HG02678 (cell line): Measurements from ENCODE around the gene TLR5.
A peak's percentile ranks its signal among the peaks of the same experiment; 100 is the strongest.

Experiments used
- ATAC-seq: cut with Tn5 transposase; IDR thresholded peaks from one replicate; pipeline ENCODE4 v1.9.1; 2021; ENCODE audit warnings: mild to moderate bottlenecking, moderate library complexity; ENCODE audit not compliant: unreplicated experiment

Gene TLR5

GRCh38 chr1:223147873-223148272 lies 4.8 kb upstream of the TLR5 start:
- no peak for ATAC-seq

DNA sequence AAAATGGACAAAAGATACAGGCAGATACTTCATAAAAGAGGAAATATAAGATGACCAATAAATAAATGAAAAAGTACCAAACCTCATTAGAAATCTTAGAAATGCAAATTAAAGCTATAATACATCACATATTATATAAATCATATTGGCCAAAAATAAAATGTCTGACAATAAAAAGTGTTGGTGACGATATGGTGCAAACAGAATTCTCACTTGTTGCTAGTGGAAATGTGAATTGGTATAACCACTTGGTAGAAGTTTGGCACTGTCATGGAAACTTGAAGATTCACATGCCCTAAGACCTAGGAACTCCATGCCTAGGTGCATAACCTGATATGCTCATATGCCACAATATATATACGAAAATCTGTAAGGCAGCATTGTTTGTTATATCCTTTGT lies 4.4 kb upstream of the TLR5 start:
- no peak for ATAC-seq

- no peak for ATAC-seq
These were observed 3.7 kb upstream of the TLR5 start for GRCh38 chr1:223146745-223147144.

GRCh38 chr1:223144914-223145313 lies 1.9 kb upstream of the TLR5 start:
- no peak for ATAC-seq

- no peak for ATAC-seq
These were observed 1.4 kb upstream of the TLR5 start for GRCh38 chr1:223144431-223144830.

DNA sequence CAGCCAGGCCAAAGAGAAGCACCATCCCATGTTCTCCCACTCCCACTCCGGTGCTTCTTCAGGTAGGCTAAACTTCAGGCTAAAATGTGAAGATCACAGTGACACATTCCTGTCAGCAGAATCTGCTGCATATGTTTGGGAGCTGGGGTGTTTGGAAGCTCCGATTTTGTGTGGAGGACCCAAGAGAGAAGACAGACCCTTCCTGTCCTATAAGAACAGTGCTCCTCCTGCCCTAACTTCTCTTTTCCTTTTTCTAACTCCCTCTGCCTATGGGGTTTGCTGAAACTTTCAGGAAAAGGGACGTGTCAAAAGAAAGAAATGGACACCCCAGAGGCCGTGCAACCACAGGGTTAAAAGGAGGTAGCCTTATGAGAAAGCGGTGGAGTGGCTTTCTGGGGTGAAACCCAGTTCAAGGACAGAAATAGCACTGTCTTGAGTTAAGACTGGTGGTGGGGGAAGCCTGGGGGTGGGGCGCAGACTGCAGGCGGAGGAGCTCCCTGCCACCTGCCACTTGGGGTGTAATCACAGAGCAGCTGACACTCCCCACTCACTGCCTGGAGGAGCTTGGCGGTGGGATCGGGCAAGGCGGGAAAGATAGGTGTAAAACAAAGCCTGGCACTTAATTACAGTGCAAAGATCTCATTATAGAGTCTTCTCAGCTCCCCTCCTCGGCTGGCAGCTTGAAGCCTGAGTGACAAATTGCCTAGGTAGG lies 645 bp upstream of the TLR5 start:
- ATAC-seq = peak; percentile 46

DNA sequence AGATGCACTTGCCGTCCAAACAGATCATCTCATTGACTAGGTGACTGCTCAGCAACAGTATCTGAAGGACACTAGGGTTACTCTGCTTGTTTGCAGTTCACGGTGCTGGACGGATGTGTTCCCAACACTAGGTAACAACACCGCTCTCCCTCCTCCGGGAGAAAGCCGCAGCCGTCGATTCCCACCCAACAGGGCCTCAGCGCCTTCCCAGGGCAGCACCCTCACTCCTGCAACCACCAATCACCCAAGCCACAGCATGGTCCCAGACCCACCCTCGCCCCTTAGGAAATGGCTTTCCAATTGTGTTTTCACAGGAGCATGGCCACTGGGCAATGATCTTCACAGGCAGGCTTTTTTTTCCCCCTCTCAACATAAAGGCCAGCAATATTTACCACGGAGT lies 779 bp downstream of the TLR5 start:
- no peak for ATAC-seq

DNA sequence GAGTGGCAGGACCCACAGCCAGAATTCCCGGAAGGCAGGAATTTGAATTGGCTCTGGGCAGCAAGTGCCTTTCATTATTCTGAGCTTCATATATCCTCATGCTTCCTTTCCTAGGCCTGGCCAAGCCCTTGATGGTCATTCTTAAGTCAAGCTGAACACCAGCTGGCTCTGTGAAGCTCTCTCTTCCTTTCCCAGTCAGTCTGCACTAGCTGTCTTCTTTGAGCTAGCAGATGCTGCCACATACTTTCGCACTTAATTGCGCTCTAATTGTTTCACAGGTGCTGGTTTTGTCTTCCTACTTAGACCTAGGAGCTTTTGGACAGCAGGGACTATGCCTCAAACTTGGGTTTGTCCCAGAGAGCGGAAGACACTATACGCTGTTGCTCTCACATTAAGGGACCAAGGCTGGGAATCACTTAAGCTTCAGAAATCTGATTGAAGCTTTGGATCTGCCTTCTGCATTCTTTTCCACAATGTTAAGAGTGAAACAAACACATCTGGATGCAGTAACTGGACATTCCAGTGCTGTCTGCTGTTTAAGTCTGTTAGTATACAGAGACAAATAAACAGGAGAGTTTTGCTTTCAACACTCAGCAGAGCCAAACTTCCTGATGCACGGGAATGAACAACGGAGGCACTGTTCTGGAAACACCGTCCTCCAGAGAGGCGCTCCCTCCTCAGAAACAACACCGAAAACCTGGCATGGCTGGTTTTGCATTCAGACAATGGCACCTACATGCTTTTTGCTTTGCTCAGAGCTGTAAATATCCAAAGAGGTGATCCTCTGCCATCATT lies 2.2 kb downstream of the TLR5 start:
- no peak for ATAC-seq

DNA sequence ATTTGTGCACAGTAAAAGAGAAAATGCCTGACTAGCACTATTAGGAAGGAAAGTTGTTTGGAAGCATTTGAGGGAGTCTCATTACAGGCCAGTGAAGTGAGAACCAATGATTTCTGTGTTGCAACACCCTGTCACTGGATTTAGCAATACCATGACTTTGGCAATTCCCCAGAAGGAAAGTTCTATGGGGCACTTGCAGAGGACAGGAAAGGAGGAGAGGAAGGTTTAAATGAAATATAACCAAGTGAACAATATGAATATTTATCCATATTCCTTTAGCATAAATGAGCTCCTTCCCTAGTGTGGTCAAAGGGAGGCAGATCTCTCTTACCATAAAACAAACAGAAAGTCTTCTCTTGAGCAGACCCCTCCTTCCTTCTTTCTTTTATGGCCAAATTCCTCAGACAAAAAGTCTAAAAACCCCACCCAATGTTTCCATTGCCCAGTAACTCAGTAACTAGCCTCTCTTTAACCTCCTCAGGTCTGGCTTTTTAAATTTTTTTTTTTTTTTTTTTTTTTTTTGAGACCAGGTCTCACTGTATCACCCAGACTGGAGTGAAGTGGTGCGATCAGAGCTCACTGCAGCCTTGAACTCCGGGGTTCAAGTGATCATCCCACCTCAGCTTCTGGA lies 5.5 kb downstream of the TLR5 start:
- ATAC-seq = no peak

DNA sequence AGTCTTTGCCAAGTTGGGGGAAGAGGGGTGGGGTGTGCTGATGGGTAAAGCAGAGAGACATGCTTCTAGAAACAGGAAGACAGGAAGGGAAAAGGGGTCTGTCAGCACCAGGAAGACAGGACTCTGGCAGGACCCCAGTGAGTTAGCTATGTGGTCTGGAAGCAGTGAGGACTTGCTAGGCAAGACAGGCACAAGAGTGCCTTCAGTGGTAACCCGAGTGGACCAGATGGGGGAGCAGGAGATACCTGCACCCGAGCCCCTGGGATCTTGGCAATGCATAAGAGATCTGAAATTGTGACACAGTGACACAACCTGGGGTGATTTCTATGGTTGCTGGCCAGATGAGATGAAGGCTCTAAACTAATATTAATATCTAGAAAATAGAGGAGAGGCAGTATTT lies 7.0 kb downstream of the TLR5 start:
- ATAC-seq = no peak

DNA sequence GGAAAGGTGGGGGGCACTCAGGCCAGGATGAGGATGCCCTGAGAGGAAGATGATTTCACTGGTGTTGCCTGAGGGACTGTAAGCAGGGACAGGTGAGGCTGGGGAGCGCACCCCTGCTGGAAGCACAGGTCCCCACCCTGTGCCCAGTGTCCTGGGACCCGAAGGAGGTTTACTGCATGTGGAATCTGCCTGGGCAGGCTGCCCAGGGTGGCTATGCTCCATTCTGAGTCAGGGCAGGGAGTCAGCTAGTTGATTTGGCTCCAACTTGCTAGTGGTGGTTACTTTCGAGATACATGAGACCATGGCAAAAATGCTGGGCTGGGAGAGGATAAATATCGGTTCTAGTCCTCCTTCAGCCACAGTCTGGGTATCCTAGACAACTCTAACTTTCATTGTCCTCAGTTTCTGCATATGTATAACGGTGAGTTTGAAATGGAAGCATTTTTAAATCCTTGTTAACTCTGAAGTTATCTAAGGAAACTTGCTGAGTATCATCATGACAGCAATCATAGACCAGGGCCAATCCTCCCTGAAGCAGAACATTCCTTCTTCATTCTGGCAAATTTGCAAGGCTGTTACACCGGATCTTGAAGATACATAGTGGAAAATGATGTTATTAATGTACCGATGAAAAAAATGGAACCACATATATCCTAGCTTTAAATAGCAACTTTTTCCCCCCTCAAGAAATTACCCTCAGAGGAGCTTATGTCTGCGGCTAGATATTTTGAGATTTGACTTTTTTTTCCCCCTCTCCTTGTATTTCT lies 7.7 kb downstream of the TLR5 start:
- ATAC-seq = no peak

DNA sequence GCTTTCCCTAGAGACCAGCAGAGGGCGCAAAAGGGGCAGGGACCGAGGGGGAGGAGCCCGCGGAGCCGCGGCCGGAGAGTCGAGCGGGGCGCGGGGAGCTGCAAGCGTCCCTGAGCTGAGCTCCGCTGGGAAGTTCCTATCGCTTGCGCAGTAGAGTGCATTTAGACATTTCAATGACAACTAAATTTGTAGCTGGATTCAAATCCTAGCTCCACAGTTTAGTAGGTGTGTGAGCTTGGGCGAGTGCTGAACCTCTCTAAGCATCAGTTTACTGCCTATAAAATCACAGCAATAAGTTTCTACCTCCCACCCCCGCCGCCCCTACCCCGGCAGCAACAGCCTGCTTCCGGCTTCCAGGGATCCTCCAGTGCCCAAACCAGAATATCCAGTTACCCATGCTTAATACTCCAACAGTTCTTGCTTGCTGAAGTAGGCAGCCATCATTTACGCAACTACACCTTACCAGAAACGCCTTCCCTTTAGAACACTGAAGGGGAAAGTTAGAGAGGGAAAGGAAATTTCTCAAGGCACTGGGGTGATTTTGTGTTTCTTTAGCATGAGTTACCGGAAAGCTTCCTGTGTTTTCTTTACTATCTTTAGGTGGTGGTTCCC lies 9.1 kb downstream of the TLR5 start:
- peak; percentile 87 for ATAC-seq

DNA sequence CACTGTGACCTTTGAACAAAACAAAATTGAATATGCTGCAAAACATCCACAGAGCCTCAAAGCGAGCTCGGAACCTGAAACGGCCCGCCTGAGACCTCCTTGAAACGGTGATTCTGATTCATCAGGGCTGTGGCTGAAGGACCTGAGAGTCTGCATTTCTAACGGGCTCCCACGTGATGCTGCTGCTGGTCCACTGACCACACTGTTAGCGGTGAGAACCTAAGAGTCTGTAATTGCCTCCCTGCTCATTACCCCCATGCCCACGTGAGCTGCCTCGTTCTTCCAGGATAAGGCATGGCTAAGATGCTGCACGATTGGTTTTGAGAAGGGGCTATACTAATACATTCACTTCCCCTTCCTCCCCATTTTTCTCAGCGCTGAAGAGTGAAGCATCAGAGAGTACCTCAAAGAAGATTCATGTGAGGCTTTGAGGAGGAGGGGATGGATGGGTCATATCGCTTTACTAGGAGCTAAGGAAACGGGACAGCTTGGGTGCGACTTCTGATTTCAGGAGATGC lies 9.7 kb downstream of the TLR5 start:
- ATAC-seq = peak; percentile 3

GRCh38 chr1:223129229-223129901 lies 13.7 kb downstream of the TLR5 start:
- peak; percentile 69 for ATAC-seq

DNA sequence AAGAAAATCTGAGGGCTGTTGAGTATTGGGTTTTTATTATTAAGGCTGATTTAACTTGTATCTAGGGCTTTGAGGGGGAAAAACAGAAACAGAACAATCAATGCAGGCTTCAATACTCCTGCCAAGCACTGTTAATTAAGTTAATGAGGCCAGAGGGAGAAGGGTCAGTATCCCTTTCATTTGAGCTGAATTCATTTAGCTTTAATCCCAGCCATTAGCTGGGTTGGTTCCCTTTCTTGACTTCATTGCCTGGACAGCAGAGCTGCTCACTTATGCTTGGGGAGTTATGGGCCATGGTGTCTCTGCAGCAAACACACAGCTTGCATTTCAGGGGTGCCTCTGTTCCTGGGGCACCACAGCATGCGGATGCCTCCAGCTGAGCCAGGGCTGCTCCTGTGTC lies 16.3 kb downstream of the TLR5 start:
- ATAC-seq = no peak

DNA sequence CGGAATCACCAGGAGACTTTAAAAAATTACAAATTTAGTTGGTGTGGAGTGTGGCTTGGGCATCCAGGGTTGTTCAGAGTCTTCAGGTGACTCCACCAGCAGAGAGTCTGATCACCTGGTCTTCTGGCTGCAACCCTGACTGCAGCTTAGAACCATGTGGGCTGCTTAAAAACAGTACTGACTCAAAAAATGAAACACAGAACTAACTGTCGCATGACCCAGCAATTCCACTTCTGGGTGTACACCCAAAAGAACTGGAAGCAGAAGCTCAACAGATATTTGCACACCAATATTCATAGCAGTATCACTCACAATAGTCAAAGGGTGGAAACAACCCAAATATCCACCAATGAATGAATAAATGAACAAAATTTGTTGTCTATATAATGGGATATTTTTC lies 17.3 kb downstream of the TLR5 start:
- ATAC-seq = no peak

GRCh38 chr1:223123011-223123610 lies 19.9 kb downstream of the TLR5 start:
- ATAC-seq = no peak

DNA sequence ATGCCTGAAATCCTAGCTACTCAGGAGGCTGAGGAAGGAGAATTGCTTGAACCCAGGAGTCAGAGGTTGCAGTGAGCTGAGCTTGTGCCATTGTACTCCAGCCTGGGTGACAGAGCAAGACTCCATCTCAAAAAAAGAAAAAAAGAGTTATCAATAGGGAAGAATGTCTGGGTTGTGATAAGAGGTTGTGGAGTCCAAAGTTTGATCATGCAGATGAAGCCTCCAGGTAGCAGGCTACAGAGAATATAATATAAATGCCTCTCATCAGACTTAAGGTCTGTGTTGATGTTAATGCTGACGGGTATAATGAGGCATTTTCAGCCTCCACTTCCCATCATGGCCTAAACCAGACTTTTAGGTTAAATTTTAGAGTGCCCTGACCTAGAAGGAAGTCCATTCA lies 24.6 kb downstream of the TLR5 start:
- no peak for ATAC-seq

DNA sequence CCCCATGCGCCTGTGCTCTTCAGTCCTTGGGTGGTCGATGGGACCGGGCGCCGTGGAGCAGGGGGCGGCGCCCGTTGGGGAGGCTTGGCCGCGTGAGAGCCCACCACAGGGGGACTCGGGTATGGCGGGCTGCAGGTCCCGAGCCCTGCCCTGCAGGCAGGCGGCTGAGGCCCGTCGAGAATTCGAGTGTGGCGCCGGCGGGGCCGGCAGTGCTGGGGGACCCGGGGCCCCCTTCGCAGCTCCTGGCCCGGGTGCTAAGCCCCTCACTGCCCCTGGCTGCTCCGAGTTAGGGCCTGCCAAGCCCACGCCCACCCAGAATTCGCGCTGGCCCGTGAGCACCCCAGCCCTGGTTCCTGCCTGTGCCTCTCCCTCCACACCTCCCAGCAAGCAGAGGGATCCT lies 26.1 kb downstream of the TLR5 start:
- ATAC-seq = no peak

GRCh38 chr1:223114871-223115270 lies 28.2 kb downstream of the TLR5 start:
- ATAC-seq = no peak
